Posterior vena cava (tissue), 2 donors: ENCODE data around the gene HTRA3. TPM values are rescaled to one million over a fixed set of nuclear protein-coding genes. Genes with fewer than 3 reads are reported as not detected.

Source experiments
- DNase-seq: peaks from one replicate; pipeline ENCODE4 v3.0.0-alpha.2; 2020; ENCODE audit warnings: low spot score
- intact Hi-C, 2 donors: fragments of 100-400 bp; cut with DNase I; formaldehyde crosslinking; loops; one replicate each; pipeline versions ENCODE4 v1.14.1 to v1.14.2; 2022 to 2023
- total RNA-seq, 2 donors: library from RNA; stranded (reverse); fragmentation: NEBNext Ultra II Directional; extraction: Animal tissue kit (Norgen Biotek cat#: 25700); gene quantifications; one replicate each; pipeline ENCODE4 v1.2.1, GENCODE V29; 2021
- donor health status: DM: yes; HTN: yes; CAD: no.
- donor health status: DM: yes; HTN: yes; CAD: no.

The HTRA3 gene
- total RNA-seq, 2 donors from 2014 or later, result 14.9 to 104 TPM

DNA sequence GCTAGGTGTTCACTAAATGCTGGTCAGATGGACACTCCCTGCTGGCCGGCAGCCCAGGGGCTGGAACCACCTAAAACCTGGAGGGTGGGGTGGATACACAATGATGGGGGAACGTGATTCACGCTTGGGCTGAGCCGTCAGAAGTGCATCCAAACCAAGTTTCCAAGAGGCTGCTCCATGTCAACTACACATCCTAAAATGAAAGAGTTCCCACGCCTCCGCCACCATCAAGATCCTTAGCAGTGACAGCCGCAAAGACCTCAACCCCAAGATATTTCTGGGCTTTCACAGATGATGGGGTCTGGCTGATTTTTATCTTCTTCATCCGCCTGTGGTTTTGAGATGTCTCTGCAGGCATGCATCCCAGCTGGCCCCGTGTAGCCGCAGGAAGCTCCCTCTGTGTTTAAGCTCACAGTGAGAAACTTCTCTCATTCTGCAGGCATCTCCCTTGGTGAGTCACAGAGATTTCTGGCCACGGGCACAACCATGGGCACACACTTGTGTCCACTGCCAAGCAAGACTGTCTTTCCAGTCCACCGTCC lies 84.4 kb downstream of the HTRA3 start:
- intact Hi-C loops, result loop anchor here in 1 of 2 donors (5.0 kb wide), 1 partner anchor 33 kb away; no protein-coding TSS in a partner anchor

DNA sequence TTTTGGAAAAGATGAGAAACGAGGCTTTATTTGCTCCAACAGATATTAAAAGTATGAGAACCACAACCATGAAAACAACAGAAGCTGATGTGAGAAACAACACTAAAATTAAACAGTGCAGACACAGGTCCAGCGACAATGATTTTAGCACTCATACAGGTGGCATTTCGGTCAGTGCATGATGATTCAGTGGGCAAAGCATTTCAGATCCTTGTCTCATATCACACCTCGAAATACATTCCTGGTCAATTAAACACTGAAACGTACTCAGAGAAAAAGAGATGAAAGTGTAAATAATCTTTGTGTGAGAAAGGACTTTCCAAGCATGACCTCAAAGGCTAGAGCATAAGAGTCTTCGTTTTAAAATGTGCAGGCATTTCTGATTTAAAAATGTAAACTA lies 85.8 kb downstream of the HTRA3 start:
- intact Hi-C loops, result no loop called here
- DNase-seq, result no peak

More for the DNA sequence above, 84.4 kb downstream of the HTRA3 start:
- DNase-seq, result no peak

DNA sequence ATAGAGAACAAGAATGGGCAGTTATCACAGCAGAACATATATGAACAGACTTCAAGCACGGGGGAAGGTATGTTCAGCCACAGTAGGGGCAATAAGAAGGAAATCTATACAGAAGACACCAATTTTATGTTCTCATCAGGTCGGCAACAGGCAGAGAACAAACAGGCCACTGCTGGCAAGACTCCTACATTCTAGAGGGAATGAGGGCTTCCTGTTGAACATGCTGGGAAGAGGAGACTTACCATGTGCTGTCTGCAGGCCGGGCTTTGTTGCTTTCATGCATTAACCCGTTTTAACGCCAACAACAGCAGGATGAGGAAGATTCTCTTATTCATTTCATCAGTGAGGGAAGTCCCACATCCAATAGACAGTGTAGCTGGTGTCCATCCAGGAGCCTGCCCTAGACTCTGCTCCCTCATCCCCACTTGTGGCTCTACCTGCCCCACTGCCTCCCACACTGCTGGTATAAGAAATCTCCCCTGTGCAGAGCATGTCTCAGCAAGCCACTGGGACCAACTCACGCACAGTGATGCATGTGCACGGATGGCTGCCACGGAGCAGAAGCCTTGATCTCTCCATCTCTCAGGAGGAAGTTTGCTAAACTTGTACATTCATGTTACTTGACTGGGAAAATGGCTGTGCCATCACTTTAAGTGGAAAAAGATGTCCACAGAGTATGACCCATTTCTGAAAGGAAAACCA lies 86.5 kb downstream of the HTRA3 start:
- DNase-seq, result peak; percentile 40
- intact Hi-C loops, result no loop called here

Other genes starting within 250 kb of the HTRA3 start
- 10 to 100 TPM; 11.7 to 23.8 TPM for gene ABLIM2, start 110.9 kb upstream of the HTRA3 start, total RNA-seq
- gene SH3TC1, start 70.5 kb upstream of the HTRA3 start, total RNA-seq, result 10 to 100 TPM; 36.6 to 45.1 TPM
- gene ACOX3, start 171.0 kb downstream of the HTRA3 start, total RNA-seq, result 10 to 100 TPM; 29.7 to 36.8 TPM
- 10 to 100 TPM; 14.2 to 15.5 TPM for gene TRMT44, start 171.0 kb downstream of the HTRA3 start, total RNA-seq